ENCODE results near the gene IL33.

GRCh38 chr9:6214903-6215302 is 704 bp upstream of the IL33 start:
- no peak for TF ChIP-seq CTCF (conservative IDR thresholded peaks at IDR 0.05; ENCODE audit: low read depth, low read length)
- no peak for TF ChIP-seq RAD21 (IDR thresholded peaks at IDR 0.05; ENCODE audit: low read length)
- no peak for TF ChIP-seq POLR2A (IDR thresholded peaks at IDR 0.05; ENCODE audit: low read depth, low read length)

All from IMR-90 (cell line).